ENCODE measurements around the gene COA6. TPM values are rescaled to one million over a fixed set of nuclear protein-coding genes. Genes with fewer than 3 reads are reported as not detected.

Gene COA6
- polyA plus RNA-seq, 1 donor (not counting 4 experiments of a cell fraction or from before 2014, with no cell fraction given), result 36.0 TPM

DNA sequence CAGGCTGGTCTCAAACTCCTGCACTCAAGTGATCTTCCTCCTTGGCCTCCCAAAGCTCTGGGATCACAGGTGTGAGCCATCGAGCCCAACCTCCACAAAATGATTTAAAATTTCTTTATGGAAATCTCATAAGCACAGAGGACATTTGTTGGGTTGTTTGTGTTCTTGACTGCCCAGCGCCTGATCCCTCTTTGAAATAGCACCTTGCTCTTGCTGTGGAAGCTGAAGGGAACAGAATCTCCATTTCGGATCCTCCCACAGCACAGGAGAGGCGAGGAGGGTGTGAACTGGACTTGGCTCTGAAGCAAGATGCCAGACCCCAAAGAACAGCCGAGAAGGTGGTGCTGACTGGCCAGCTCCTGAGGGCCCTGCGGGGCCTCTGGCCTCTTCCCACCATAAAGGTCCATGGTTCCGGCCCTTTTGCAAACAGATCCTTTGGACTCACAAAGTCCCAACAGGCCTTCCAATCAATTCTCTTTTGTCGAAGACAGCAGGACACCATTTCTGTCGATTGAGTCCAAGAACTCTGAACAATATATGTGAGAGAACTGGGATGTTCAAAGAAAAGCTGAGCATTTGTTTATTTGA, 45.6 kb upstream of the COA6 start:
- H4K20me1 ChIP-seq (ENCODE audit: control insufficient read depth, extremely low read depth, insufficient read depth, low read length), result no peaks in the 10 kb centered on the region
- dilution Hi-C loops (cut with MboI; ENCODE audit: extremely low pct_ligation_motif_present, low sequenced_read_pairs), result no loop called here

GRCh38 chr1:234330843-234331215, 42.4 kb upstream of the COA6 start:
- no peak overlapping the region for H3K9ac ChIP-seq (ENCODE audit: control insufficient read depth, extremely low read depth, insufficient read depth, low read length)
- no peaks in the 10 kb centered on the region for H3K79me2 ChIP-seq (ENCODE audit: control insufficient read depth, insufficient read depth, low read length)
- no peak overlapping the region for H3K4me3 ChIP-seq (ENCODE audit: control insufficient read depth in 2 of 3, extremely low read depth in 1 of 3, insufficient read depth in 2 of 3, low read depth in 1 of 3, low read length in 3 of 3)
- dilution Hi-C loops (cut with MboI; ENCODE audit: extremely low pct_ligation_motif_present, low sequenced_read_pairs), result no loop called here
- no peaks in the 10 kb centered on the region for H3K9me3 ChIP-seq (ENCODE audit: control insufficient read depth, low read depth, low read length)
- TF ChIP-seq CTCF (optimal IDR thresholded peaks at IDR 0.05 in 1 of 3, IDR thresholded peaks at IDR 0.05 in 1 of 3, conservative IDR thresholded peaks at IDR 0.05 in 1 of 3; ENCODE audit: extremely low read depth in 1 of 3, insufficient read depth in 2 of 3, low read length in 3 of 3), result no peak
- TF ChIP-seq EZH2 (IDR thresholded peaks at IDR 0.05; ENCODE audit: low read length), result no peak
- no peaks in the 10 kb centered on the region for H3K27me3 ChIP-seq (ENCODE audit: control insufficient read depth, extremely low read depth, insufficient read depth, low read length)
- no peaks in the 10 kb centered on the region for H3K9me1 ChIP-seq (ENCODE audit: control insufficient read depth, extremely low read depth, insufficient read depth, low read length)
- H3K36me3 ChIP-seq (ENCODE audit: control insufficient read depth in 2 of 2, extremely low read depth in 1 of 2, insufficient read depth in 2 of 2, low read length in 2 of 2), result no peaks in the 10 kb centered on the region
- H4K20me1 ChIP-seq (ENCODE audit: control insufficient read depth, extremely low read depth, insufficient read depth, low read length), result no peaks in the 10 kb centered on the region
- no peak overlapping the region for H2AFZ ChIP-seq (ENCODE audit: control insufficient read depth, low read length)
- DNase-seq (ENCODE audit: low read depth, low spot score) (no peak), FAIRE-seq (no peak)
- no peak overlapping the region for H3K27ac ChIP-seq (ENCODE audit: control insufficient read depth, insufficient read depth, low read length)
- H3K4me2 ChIP-seq (ENCODE audit: control insufficient read depth, extremely low read depth, insufficient read depth, low read depth, low read length), result no peak overlapping the region
- H3K4me1 ChIP-seq (ENCODE audit: control insufficient read depth, extremely low read depth, insufficient read depth, low read length), result no peaks in the 10 kb centered on the region

More for the DNA sequence above, 45.6 kb upstream of the COA6 start:
- H3K27ac ChIP-seq (ENCODE audit: control insufficient read depth, insufficient read depth, low read length), result no peak overlapping the region
- H3K36me3 ChIP-seq (ENCODE audit: control insufficient read depth in 2 of 2, extremely low read depth in 1 of 2, insufficient read depth in 2 of 2, low read length in 2 of 2), result no peaks in the 10 kb centered on the region
- no peaks in the 10 kb centered on the region for H3K9me1 ChIP-seq (ENCODE audit: control insufficient read depth, extremely low read depth, insufficient read depth, low read length)
- TF ChIP-seq CTCF (optimal IDR thresholded peaks at IDR 0.05 in 1 of 3, IDR thresholded peaks at IDR 0.05 in 1 of 3, conservative IDR thresholded peaks at IDR 0.05 in 1 of 3; ENCODE audit: extremely low read depth in 1 of 3, insufficient read depth in 2 of 3, low read length in 3 of 3), result no peak
- TF ChIP-seq EZH2 (IDR thresholded peaks at IDR 0.05; ENCODE audit: low read length), result no peak
- peaks cover 4% of the 10 kb centered on the region for H3K27me3 ChIP-seq (ENCODE audit: control insufficient read depth, extremely low read depth, insufficient read depth, low read length)
- H3K79me2 ChIP-seq (ENCODE audit: control insufficient read depth, insufficient read depth, low read length), result no peaks in the 10 kb centered on the region
- H3K4me1 ChIP-seq (ENCODE audit: control insufficient read depth, extremely low read depth, insufficient read depth, low read length), result no peaks in the 10 kb centered on the region
- DNase-seq (ENCODE audit: low read depth, low spot score) (no peak), FAIRE-seq (no peak)
- no peak overlapping the region for H2AFZ ChIP-seq (ENCODE audit: control insufficient read depth, low read length)
- no peaks in the 10 kb centered on the region for H3K9me3 ChIP-seq (ENCODE audit: control insufficient read depth, low read depth, low read length)
- H3K9ac ChIP-seq (ENCODE audit: control insufficient read depth, extremely low read depth, insufficient read depth, low read length), result no peak overlapping the region
- H3K4me3 ChIP-seq (ENCODE audit: control insufficient read depth in 2 of 3, extremely low read depth in 1 of 3, insufficient read depth in 2 of 3, low read depth in 1 of 3, low read length in 3 of 3), result no peak overlapping the region
- no peak overlapping the region for H3K4me2 ChIP-seq (ENCODE audit: control insufficient read depth, extremely low read depth, insufficient read depth, low read depth, low read length)

Data from keratinocyte (primary cell).